GM12865 (cell line): ENCODE measurements around the gene CACNA1C.

Experiments
- DNase-seq: peaks from one replicate; pipeline ENCODE4 v3.0.0; 2010; ENCODE audit warnings: low read depth
- H3K4me3 ChIP-seq: 2 replicates; pipeline ENCODE4 v1.5.1; 2011; ENCODE audit warnings: mild to moderate bottlenecking, low read depth, low read length, control low read depth
- CTCF ChIP-seq: IDR thresholded peaks from 2 replicates; pipeline ENCODE4 v1.5.1; 2011; ENCODE audit warnings: low read length, control low read depth, low read depth, inconsistent platforms; ENCODE audit not compliant: insufficient read depth; ENCODE audit errors: missing control alignments

CACNA1C gene

DNA sequence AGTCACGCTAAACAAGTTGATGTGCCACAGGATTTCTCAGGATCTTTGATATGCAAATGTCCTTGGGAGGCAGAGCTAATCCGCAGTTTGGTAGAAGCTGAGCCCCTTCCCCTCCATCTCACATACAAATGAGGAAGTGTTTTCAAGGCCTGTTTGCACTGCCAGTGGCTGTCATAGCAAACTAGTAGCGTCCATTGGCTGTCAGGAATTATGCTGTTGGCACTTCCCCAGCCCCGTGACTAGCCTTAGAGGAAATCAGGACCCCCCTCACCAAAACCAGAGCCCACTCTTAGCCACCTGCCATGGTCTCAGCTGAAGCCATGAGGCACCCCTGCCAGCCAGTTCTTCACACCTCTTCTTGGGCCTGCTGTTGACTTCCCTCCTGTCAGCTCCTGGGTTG, 253.9 kb downstream of the CACNA1C start:
- H3K4me3 ChIP-seq: no peak overlapping the region
- no peak for DNase-seq
- TF ChIP-seq CTCF: no peak

DNA sequence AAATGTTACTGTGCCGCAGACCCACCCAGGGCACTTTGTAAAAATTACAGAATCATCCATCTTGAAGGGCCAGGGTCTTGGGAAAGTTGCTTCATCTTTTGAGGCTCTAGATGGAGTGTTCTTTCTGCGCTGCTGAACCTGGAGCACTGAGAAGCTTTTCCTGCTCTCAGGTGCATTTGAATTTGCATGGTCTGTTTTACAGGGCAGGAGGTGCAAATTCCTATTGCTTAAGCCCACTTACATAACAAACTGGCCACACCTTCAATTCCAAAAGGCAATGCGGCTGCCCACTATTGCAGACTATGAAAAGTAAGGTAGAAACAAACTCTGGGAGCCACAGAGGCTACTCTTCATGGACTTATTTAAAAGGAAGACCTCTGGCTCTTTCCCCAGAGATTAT, 254.8 kb downstream of the CACNA1C start:
- no peak overlapping the region for H3K4me3 ChIP-seq
- DNase-seq: no peak
- TF ChIP-seq CTCF: no peak

DNA sequence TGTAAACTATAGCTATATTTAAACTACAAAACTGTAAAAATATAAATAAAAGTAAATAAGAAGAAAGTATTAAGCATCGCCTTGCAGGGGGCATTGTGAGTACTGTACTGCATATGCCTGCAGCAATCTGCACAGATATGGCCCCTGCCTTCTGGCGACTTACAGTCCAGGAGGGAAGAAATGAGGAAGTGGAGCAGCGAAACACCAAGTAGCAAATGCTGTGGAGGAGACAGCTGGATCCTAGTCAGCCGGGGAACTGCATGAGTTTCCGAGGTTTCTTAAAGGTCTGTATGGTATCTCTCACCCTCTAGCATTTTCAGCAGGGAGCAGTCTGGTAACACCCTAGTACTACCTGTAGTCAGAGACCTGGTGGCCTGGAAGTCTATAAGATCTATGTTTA, 256.9 kb downstream of the CACNA1C start:
- no peak for DNase-seq
- TF ChIP-seq CTCF: no peak
- no peak overlapping the region for H3K4me3 ChIP-seq

GRCh38 chr12:2311020-2311778, 258.4 kb downstream of the CACNA1C start:
- no peak for DNase-seq
- TF ChIP-seq CTCF: no peak
- no peak overlapping the region for H3K4me3 ChIP-seq

DNA sequence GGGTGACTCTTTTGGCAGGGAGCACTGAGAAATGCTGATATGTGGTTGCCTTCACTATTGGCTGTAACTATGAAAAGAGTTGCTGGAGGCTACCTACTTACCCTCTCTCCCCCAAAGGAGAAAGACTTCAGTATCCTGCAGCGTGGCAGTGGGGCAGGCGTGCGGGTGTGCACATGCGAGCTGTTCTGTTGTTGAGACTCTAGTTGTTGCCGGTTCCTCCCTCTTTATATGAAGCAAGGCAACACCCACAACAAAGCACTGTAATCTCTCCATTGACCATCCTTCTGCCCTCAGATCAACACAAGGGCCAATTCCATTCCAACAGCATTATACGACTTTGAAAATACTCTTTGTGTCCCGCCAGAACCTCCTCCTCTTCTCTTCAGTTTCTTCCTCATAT, 259.4 kb downstream of the CACNA1C start:
- DNase-seq: no peak
- H3K4me3 ChIP-seq: no peak overlapping the region
- no peak for TF ChIP-seq CTCF

GRCh38 chr12:2312770-2313169, 260.0 kb downstream of the CACNA1C start:
- no peak for TF ChIP-seq CTCF
- no peak overlapping the region for H3K4me3 ChIP-seq
- DNase-seq: no peak

DNA sequence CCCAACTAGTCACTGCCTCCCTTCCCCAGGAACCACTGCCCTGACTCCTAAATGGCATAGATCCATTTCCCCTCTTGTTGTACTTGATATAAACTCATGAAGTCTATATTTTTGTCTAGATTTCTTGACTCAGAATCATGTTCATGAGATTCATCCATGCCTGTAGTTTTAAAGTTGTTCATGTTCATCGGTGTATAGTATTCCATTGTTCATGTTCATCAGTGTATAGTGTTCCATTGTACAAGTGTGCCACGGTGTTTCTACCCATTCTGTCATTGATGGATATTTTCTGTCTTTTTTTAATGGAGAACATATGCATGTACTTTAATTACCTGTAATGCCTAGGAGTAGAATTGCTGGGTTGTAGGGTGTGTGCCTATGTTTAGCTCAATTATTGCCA, 261.7 kb downstream of the CACNA1C start:
- TF ChIP-seq CTCF: no peak
- no peak for DNase-seq

More for the DNA sequence above, 261.7 kb downstream of the CACNA1C start:
- no peak overlapping the region for H3K4me3 ChIP-seq
